ENCODE data around the gene SPON1.
"Not testable (repeated sequence)": the region's sequence is repeated elsewhere in the genome, so short reads cannot be mapped to it uniquely, and the experiment has no call there.

The SPON1 gene

DNA sequence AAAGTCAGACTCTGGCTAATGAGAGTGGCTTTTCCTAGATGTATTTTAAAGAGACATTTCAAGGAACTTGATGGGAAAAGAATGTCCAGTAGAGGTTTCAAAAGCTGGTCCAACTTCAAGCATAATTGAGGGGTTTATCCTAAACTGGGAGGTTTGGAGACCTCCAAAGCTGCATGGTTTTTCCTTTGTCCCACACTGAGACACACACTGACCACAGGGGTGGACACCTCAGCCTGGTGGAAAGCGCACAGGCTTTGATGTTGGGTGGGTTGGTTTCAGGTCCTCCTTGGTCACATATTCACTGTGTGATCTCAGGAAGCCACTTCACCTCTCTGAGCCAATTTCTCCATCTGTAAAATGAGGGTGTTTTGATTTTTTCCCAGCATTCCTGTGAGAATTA lies 4.0 kb downstream of the SPON1 start:
- peaks cover 44% of the 10 kb centered on the region for H3K27me3 ChIP-seq (ENCODE audit: insufficient read depth, insufficient read length)
- no peaks in the 10 kb centered on the region for H3K36me3 ChIP-seq (ENCODE audit: insufficient read depth, insufficient read length, low read length)
- no peak overlapping the region for H3K9ac ChIP-seq (ENCODE audit: insufficient read length, low read depth)
- DNase-seq (ENCODE audit: low read depth, low spot score) = no peak
- no peak overlapping the region for H3K4me3 ChIP-seq (ENCODE audit: insufficient read length, low read depth)
- no peaks in the 10 kb centered on the region for H3K9me3 ChIP-seq (ENCODE audit: insufficient read depth, low read length)
- H3K4me1 ChIP-seq (ENCODE audit: insufficient read depth, insufficient read length) = peaks cover 4% of the 10 kb centered on the region
- TF ChIP-seq ZNF274 (IDR thresholded peaks at IDR 0.05; ENCODE audit: low read depth, low read length) (no peak), SUZ12 (IDR thresholded peaks at IDR 0.05; ENCODE audit: extremely low read depth, insufficient read depth, insufficient read length) (no peak), YY1 (IDR thresholded peaks at IDR 0.05; ENCODE audit: insufficient read depth, insufficient read length) (no peak)

DNA sequence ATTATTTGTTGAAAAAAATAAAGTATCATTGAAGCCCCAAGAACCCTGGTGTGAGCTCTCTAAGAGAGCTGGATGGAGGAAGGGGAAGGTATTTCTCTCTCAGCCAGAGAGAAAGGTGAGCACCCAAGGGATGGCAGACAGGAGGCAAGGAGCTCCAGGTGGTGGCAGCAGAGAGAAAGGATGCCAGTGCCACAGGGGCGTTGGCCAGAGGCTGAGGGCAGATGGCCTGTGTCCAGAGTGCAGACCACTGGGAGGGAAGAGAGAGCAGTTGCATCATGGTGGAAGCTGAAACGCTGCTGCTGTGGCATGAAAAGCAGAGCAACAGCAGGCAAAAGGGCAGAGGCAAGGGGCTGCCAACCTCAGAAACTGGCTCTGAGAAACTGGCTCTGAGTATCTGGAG lies 8.5 kb downstream of the SPON1 start:
- no peaks in the 10 kb centered on the region for H3K4me1 ChIP-seq (ENCODE audit: insufficient read depth, insufficient read length)
- no peak for DNase-seq (ENCODE audit: low read depth, low spot score)
- no peak overlapping the region for H3K9ac ChIP-seq (ENCODE audit: insufficient read length, low read depth)
- no peak overlapping the region for H3K4me3 ChIP-seq (ENCODE audit: insufficient read length, low read depth)
- no peaks in the 10 kb centered on the region for H3K9me3 ChIP-seq (ENCODE audit: insufficient read depth, low read length)
- H3K27me3 ChIP-seq (ENCODE audit: insufficient read depth, insufficient read length) = no peaks in the 10 kb centered on the region
- TF ChIP-seq ZNF274 (IDR thresholded peaks at IDR 0.05; ENCODE audit: low read depth, low read length) (no peak), YY1 (IDR thresholded peaks at IDR 0.05; ENCODE audit: insufficient read depth, insufficient read length) (no peak), SUZ12 (IDR thresholded peaks at IDR 0.05; ENCODE audit: extremely low read depth, insufficient read depth, insufficient read length) (no peak)
- H3K36me3 ChIP-seq (ENCODE audit: insufficient read depth, insufficient read length, low read length) = no peaks in the 10 kb centered on the region

DNA sequence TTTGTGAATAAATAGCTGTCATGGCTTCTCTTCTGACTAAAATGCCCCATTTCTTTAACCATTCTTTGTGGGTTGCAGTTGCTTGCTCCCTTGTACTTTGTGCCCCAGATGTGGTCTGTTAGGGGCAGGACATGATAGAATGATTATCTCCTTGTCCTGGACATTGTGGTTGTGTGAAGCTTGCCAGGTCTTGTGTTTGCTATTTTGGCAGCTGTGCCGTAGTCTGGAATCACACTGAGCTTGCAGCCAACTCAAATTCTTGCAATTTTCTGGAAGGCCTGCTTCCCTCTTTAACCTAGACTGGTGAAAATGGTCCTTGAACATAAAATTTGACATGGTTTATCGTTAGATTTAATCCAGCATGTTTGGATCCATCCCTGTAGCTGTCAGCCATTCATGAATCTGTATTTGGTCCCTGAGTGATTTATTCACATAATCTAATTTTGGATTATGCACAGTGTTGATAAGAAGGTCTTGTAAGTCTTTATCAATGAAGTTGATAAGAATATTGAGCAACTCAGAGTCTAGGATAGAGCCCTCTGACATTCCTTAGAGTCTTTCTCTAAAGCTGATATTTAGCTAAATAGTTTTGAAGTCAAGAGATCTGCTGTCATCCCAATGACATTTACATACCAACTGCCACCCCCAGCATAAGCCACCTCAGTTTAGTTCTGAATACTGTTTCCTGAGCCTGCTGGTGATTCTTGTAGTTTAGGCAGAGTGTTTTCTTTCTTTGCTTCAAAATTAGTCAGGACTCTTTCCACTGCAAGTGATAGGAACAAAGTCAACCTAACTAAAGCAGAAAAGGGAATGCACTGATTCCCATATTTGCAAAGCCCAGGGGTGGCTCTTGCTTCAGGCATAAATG lies 9.8 kb downstream of the SPON1 start:
- Histone ChIP-seq H3K9me3 (ENCODE audit: insufficient read depth, low read length) (no peaks in the 10 kb centered on the region), H3K4me1 (ENCODE audit: insufficient read depth, insufficient read length) (no peaks in the 10 kb centered on the region), H3K36me3 (ENCODE audit: insufficient read depth, insufficient read length, low read length) (no peaks in the 10 kb centered on the region), H3K4me3 (ENCODE audit: insufficient read length, low read depth) (no peak overlapping the region), H3K27me3 (ENCODE audit: insufficient read depth, insufficient read length) (no peaks in the 10 kb centered on the region), H3K9ac (ENCODE audit: insufficient read length, low read depth) (no peak overlapping the region)
- TF ChIP-seq ZNF274 (IDR thresholded peaks at IDR 0.05; ENCODE audit: low read depth, low read length) (no peak), YY1 (IDR thresholded peaks at IDR 0.05; ENCODE audit: insufficient read depth, insufficient read length) (no peak)
- DNase-seq (ENCODE audit: low read depth, low spot score) = no peak

DNA sequence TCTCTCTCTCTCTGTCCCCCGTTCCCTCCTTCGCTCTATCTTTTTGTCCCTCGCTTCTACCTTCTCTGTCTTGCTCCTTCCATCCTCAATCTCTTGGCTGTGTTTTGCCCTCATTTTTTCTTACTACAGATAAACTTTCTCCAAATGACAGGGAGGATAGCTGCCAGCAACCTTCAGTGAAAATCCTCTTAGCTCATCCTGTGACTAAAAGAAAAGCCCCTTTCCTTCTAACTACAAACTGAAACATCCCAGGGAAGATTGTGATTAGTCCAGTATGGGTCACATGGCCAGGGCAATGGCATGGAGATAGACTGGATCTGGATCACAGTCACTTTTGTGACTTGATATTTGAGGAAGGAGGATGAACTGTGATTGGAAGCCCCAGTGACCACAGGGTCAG lies 10.4 kb downstream of the SPON1 start:
- Histone ChIP-seq H3K9ac (ENCODE audit: insufficient read length, low read depth) (no peak overlapping the region), H3K27me3 (ENCODE audit: insufficient read depth, insufficient read length) (no peaks in the 10 kb centered on the region), H3K9me3 (ENCODE audit: insufficient read depth, low read length) (no peaks in the 10 kb centered on the region), H3K4me3 (ENCODE audit: insufficient read length, low read depth) (no peak overlapping the region), H3K36me3 (ENCODE audit: insufficient read depth, insufficient read length, low read length) (no peaks in the 10 kb centered on the region), H3K4me1 (ENCODE audit: insufficient read depth, insufficient read length) (no peaks in the 10 kb centered on the region)
- no peak for DNase-seq (ENCODE audit: low read depth, low spot score)
- no peak for TF ChIP-seq ZNF274 (IDR thresholded peaks at IDR 0.05; ENCODE audit: low read depth, low read length)

DNA sequence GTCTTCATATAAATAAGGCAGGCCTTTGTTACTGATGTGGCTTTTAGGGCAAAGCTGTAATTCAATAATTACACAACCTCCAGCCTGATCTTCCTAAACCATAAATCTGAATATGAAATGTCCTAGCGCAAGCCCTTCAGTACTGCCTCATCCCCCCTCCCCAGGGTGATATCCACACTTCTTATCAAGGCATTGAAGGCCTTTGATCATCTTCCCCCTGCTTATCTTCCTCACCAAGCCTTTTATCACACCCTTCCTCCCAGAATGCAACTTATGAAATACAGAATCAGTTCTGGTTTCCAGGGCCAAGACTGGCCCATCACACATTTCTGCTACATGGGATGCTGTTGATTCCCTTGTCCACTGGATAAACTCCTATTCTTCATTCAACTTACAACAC lies 12.1 kb downstream of the SPON1 start:
- DNase-seq (ENCODE audit: low read depth, low spot score) = no peak
- Histone ChIP-seq H3K36me3 (ENCODE audit: insufficient read depth, insufficient read length, low read length) (no peaks in the 10 kb centered on the region), H3K27me3 (ENCODE audit: insufficient read depth, insufficient read length) (no peaks in the 10 kb centered on the region), H3K9me3 (ENCODE audit: insufficient read depth, low read length) (no peaks in the 10 kb centered on the region), H3K9ac (ENCODE audit: insufficient read length, low read depth) (no peak overlapping the region), H3K4me3 (ENCODE audit: insufficient read length, low read depth) (no peak overlapping the region), H3K4me1 (ENCODE audit: insufficient read depth, insufficient read length) (no peaks in the 10 kb centered on the region)
- no peak for TF ChIP-seq SUZ12 (IDR thresholded peaks at IDR 0.05; ENCODE audit: extremely low read depth, insufficient read depth, insufficient read length)

DNA sequence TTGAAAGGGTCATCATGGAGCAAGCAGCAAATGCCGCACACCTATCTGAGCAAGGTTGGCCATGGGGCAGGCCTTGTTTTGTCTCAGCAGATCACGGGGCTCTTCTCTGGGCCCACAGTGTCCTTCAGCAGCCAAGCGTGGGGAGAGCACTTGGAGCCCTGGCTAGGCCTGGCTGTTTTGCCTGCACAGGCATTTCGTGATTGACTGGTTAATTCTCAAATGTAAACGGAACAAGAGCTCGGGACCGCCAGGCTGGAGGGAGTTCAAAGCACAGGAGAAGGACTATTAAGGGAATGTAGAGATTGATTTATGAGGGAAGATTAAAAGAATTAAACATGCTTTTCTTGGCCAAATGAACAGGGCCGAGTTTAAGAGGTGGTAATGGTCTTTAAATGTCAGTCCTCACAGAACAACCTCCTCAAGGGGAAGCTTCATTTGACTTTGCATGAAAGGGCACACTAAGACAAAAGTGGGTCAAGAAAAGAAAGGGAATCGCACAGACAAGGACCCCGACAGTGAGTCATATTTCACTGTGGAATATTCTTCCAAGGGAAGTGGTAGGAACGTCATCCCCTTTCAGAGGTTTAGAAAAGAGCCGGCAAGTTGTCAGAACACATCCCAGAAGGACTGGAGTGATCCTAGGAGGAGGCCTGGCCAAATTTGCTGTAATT lies 20.7 kb downstream of the SPON1 start:
- no peak for DNase-seq (ENCODE audit: low read depth, low spot score)
- no peaks in the 10 kb centered on the region for H3K36me3 ChIP-seq (ENCODE audit: insufficient read depth, insufficient read length, low read length)
- no peaks in the 10 kb centered on the region for H3K9me3 ChIP-seq (ENCODE audit: insufficient read depth, low read length)
- no peaks in the 10 kb centered on the region for H3K27me3 ChIP-seq (ENCODE audit: insufficient read depth, insufficient read length)
- no peak overlapping the region for H3K9ac ChIP-seq (ENCODE audit: insufficient read length, low read depth)
- no peak for TF ChIP-seq ZNF274 (IDR thresholded peaks at IDR 0.05; ENCODE audit: low read depth, low read length)
- TF ChIP-seq YY1 (IDR thresholded peaks at IDR 0.05; ENCODE audit: insufficient read depth, insufficient read length) = no peak
- no peak for TF ChIP-seq SUZ12 (IDR thresholded peaks at IDR 0.05; ENCODE audit: extremely low read depth, insufficient read depth, insufficient read length)
- no peak overlapping the region for H3K4me3 ChIP-seq (ENCODE audit: insufficient read length, low read depth)
- H3K4me1 ChIP-seq (ENCODE audit: insufficient read depth, insufficient read length) = no peaks in the 10 kb centered on the region

DNA sequence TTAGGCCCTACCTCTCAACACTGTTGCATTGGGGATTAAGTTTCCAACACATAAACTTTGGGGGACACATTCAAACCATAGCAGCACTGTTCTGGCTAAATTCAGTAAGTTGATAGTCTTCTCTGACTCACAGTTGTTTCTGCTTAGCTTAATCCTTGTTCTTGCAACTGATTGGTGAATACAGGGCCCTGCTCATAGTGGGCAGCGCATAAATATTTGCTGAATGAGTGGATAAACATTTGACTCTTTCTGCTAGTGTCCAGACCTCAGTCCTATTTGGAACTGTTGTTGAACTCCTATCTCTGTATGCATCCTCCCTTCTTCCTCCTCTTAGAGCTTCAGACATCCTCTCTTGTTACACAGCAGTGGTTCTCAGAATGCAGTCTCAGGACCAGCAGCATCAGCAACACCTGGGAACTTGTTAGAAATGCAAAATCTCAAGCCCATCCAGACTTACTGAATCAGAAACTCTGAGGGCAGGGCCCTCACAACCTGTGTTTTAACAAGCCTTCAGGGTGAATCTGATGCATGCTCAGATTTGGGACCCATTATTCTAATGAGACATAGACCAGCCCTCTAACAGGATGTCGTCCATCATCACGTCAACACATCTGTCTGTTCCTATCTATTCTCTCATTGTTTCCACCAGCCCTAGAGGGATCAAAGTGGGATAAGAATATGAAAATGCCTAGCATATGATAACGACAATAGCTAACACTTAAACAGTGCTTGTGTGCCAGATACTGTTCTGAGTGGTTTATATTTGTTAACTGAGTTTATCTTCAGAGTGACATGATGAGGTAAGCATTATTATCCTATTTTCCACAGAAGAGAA lies 22.3 kb downstream of the SPON1 start:
- Histone ChIP-seq H3K27me3 (ENCODE audit: insufficient read depth, insufficient read length) (no peaks in the 10 kb centered on the region), H3K9me3 (ENCODE audit: insufficient read depth, low read length) (no peaks in the 10 kb centered on the region), H3K9ac (ENCODE audit: insufficient read length, low read depth) (no peak overlapping the region), H3K36me3 (ENCODE audit: insufficient read depth, insufficient read length, low read length) (no peaks in the 10 kb centered on the region), H3K4me1 (ENCODE audit: insufficient read depth, insufficient read length) (no peaks in the 10 kb centered on the region), H3K4me3 (ENCODE audit: insufficient read length, low read depth) (no peak overlapping the region)
- TF ChIP-seq ZNF274 (IDR thresholded peaks at IDR 0.05; ENCODE audit: low read depth, low read length) (no peak), YY1 (IDR thresholded peaks at IDR 0.05; ENCODE audit: insufficient read depth, insufficient read length) (no peak), SUZ12 (IDR thresholded peaks at IDR 0.05; ENCODE audit: extremely low read depth, insufficient read depth, insufficient read length) (no peak)
- DNase-seq (ENCODE audit: low read depth, low spot score) = no peak

DNA sequence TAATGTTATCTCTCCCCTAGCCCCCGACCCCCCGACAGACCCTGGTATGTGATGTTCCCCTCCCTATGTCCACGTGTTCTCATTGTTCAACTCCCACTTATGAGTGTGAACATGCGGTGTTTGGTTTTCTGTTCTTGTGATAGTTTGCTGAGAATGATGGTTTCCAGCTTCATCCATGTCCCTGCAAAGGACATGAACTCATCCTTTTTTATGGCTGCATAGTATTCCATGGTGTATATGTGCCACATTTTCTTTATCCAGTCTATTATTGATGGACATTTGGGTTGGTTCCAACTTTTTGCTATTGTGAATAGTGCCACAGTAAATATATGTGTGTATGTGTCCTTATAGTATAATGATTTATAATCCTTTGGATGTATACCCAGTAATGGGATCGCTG lies 24.2 kb downstream of the SPON1 start:
- H3K4me3 ChIP-seq (ENCODE audit: insufficient read length, low read depth); H3K9ac ChIP-seq (ENCODE audit: insufficient read length, low read depth); H3K9me3 ChIP-seq (ENCODE audit: insufficient read depth, low read length); H3K4me1 ChIP-seq (ENCODE audit: insufficient read depth, insufficient read length); DNase-seq (ENCODE audit: low read depth, low spot score); H3K27me3 ChIP-seq (ENCODE audit: insufficient read depth, insufficient read length); H3K36me3 ChIP-seq (ENCODE audit: insufficient read depth, insufficient read length, low read length): not testable (repeated sequence)

DNA sequence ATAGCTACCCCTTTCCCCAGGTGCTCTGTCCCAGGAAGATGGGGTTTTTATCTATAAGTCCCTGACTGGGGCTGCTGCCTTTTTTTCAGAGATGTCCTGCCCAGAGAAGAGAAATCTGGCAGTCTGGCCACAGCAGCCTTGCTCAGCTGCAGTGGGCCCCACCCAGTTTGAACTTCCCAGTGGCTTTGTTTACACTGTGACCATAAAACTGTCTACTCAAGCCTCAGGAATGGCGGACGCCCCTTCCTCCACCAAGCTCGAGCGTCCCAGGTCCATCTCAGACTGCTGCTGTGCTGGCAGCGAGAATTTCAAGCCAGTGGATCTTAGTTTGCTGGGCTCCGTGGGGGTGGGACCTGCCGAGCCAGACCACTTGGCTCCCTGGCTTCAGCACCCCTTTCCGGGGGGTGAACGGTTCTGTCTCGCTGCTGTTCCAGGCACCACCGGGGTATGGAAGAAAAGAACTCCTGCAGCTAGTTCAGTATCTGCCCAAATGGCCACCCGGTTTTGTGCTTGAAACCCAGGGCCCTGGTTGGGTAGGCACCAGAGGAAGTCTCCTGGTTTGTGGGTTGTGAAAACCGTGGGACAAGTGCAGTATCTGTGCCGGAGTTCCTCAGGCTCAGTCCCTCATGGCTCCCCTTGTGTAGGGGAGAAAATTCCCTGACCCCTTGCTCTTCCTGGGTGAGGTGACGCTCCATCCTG lies 29.8 kb downstream of the SPON1 start:
- H3K9me3 ChIP-seq (ENCODE audit: insufficient read depth, low read length); H3K4me3 ChIP-seq (ENCODE audit: insufficient read length, low read depth); H3K27me3 ChIP-seq (ENCODE audit: insufficient read depth, insufficient read length); H3K36me3 ChIP-seq (ENCODE audit: insufficient read depth, insufficient read length, low read length); H3K4me1 ChIP-seq (ENCODE audit: insufficient read depth, insufficient read length); H3K9ac ChIP-seq (ENCODE audit: insufficient read length, low read depth); DNase-seq (ENCODE audit: low read depth, low spot score): not testable (repeated sequence)

Data from NT2/D1 (cell line).